HepG2 (cell line): Measurements from ENCODE around the gene ONECUT1.

Experiments used
- NCOA1 ChIP-seq: sonication (generic); formaldehyde crosslinking; IDR thresholded peaks from 2 replicates; pipeline ENCODE4 v1.9.0; 2021; ENCODE audit warnings: missing genetic modification reagents
- PRDM15 ChIP-seq: sonication (generic); formaldehyde crosslinking; IDR thresholded peaks from 2 replicates; pipeline ENCODE4 v1.4.0; 2020; ENCODE audit warnings: missing genetic modification reagents
- TBL1XR1 ChIP-seq: fragments of 150-350 bp; IDR thresholded peaks from 2 replicates; pipeline ENCODE4 v1.6.1; 2014; ENCODE audit warnings: borderline replicate concordance, low read length; ENCODE audit not compliant: partially characterized antibody
- ZNF24 ChIP-seq: fragments of 450-650 bp; IDR thresholded peaks from 2 replicates; pipeline ENCODE4 v1.6.1; 2017; ENCODE audit warnings: antibody characterized with exemption, mild to moderate bottlenecking

- TF ChIP-seq PRDM15 (no peak), NCOA1 (CRISPR knock-in tag) (no peak), ZNF24 (no peak), TBL1XR1 (no peak)
Observed at GRCh38 chr15:52731004-52731403, 59.1 kb downstream of the ONECUT1 start.
